BLaER1 treated with 17β-estradiol and CSF1 and Interleukin-3, amounts not matched to agents 10 nM and 100 nM (cell line): ENCODE measurements around the gene KRT39.
"Not testable (repeated sequence)": the region's sequence is repeated elsewhere in the genome, so short reads cannot be mapped to it uniquely, and the experiment has no call there.

ENCODE experiments used
- H3K27ac ChIP-seq, 11 experiments: shearing (Covaris generic); formaldehyde crosslinking; 2 replicates each; pipeline ENCODE4 v1.8.1; 2022
- H3K27me3 ChIP-seq, 11 experiments: shearing (Covaris generic); formaldehyde crosslinking; 2 replicates each; pipeline ENCODE4 v1.8.1; 2022
- H3K36me3 ChIP-seq, 11 experiments: shearing (Covaris generic); formaldehyde crosslinking; 2 replicates each; pipeline ENCODE4 v1.8.1; 2022
- H3K4me1 ChIP-seq, 10 experiments: shearing (Covaris generic); formaldehyde crosslinking; 2 replicates each; pipeline ENCODE4 v1.8.1; 2022
- H3K4me2 ChIP-seq, 11 experiments: shearing (Covaris generic); formaldehyde crosslinking; 2 replicates each; pipeline ENCODE4 v1.8.1; 2022
- H3K4me3 ChIP-seq, 10 experiments: shearing (Covaris generic); formaldehyde crosslinking; 2 replicates each; pipeline ENCODE4 v1.8.1; 2022
- H3K9ac ChIP-seq, 11 experiments: shearing (Covaris generic); formaldehyde crosslinking; 2 replicates each; pipeline ENCODE4 v1.8.1; 2022
- H3K9me3 ChIP-seq, 11 experiments: shearing (Covaris generic); formaldehyde crosslinking; replicated peaks in 1 of 11; 2 replicates each; pipeline ENCODE4 v1.8.1; 2022
- H4K20me1 ChIP-seq, 11 experiments: shearing (Covaris generic); formaldehyde crosslinking; 2 replicates each; pipeline ENCODE4 v1.8.1; 2022
- Cebpa-rat ChIP-seq, 11 experiments: shearing (Covaris generic); IDR thresholded peaks; 2 replicates each; pipeline ENCODE4 v1.8.1; 2022

Gene KRT39

GRCh38 chr17:40936976-40937375 lies 29.8 kb downstream of the KRT39 start:
- no peaks in the 10 kb centered on the region for H3K27me3 ChIP-seq
- no peaks in the 10 kb centered on the region for H4K20me1 ChIP-seq
- H3K27ac ChIP-seq: no peak overlapping the region
- TF ChIP-seq Cebpa-rat (IDR thresholded peaks at IDR 0.05): no peak
- no peaks in the 10 kb centered on the region for H3K36me3 ChIP-seq
- peaks cover 0 to 4% (median 0%) of the 10 kb centered on the region in 10 experiments; a peak in 1 of 20 replicates for H3K4me1 ChIP-seq
- H3K9ac ChIP-seq: no peak overlapping the region
- H3K9me3 ChIP-seq: no peaks in the 10 kb centered on the region
- H3K4me2 ChIP-seq: no peak overlapping the region
- no peak overlapping the region for H3K4me3 ChIP-seq

- Histone ChIP-seq H4K20me1 (no peaks in the 10 kb centered on the region), H3K9me3 (no peaks in the 10 kb centered on the region), H3K4me1 (peaks cover 0 to 4% (median 0%) of the 10 kb centered on the region in 10 experiments; a peak in 1 of 20 replicates), H3K4me3 (no peak overlapping the region), H3K9ac (no peak overlapping the region), H3K4me2 (no peak overlapping the region), H3K27me3 (no peaks in the 10 kb centered on the region), H3K27ac (no peak overlapping the region), H3K36me3 (no peaks in the 10 kb centered on the region)
- no peak for TF ChIP-seq Cebpa-rat (IDR thresholded peaks at IDR 0.05)
Measured at GRCh38 chr17:40936437-40936971, 30.2 kb downstream of the KRT39 start.

- Histone ChIP-seq H3K4me1 (peaks cover 0 to 4% (median 0%) of the 10 kb centered on the region in 10 experiments; a peak in 1 of 20 replicates), H3K27me3 (no peaks in the 10 kb centered on the region), H3K9ac (no peak overlapping the region), H3K4me2 (no peak overlapping the region), H4K20me1 (no peaks in the 10 kb centered on the region), H3K4me3 (no peak overlapping the region), H3K27ac (no peak overlapping the region), H3K36me3 (no peaks in the 10 kb centered on the region), H3K9me3 (no peaks in the 10 kb centered on the region)
- no peak for TF ChIP-seq Cebpa-rat (IDR thresholded peaks at IDR 0.05)
Measured at GRCh38 chr17:40935624-40936023, 31.1 kb downstream of the KRT39 start.

DNA sequence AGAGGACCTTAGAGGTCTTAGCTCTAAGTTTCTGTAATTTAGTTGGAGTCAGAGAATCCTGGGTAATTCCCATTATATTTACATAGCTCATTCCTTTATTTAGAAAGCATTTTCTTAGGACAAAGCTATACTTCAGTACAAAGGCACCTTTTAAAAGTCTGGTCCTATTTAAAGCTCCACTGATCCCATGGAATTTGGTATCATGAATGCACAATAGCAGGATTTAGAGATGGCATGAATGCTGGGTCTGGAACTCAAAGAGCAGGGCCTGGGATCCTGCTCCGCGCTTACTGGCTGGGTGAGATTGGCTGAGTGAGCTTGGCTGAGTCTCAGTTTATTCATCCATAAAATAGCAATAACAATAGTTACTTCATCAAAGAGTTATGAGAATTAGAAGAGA lies 34.1 kb downstream of the KRT39 start:
- Histone ChIP-seq H3K4me3 (no peak overlapping the region), H3K9me3 (no peaks in the 10 kb centered on the region)

DNA sequence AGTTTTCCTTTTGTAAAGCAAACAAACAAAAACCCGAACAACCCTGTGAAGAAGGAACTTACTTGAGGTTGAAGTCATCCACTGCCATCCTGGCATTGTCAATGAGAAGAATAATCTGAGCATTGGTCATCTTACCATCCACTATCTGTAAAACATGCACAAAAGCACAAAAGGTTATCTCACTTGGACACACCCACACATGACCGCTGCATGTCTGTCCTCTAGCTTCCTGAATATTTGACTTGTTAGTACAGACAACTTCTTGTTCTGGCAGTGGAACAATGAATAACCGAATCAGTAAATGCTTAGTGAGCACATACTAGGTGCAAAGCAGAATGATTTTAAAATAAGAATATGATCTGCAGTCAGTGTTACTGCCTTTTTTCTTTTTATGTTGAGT lies 35.4 kb downstream of the KRT39 start:
- no peaks in the 10 kb centered on the region for H3K36me3 ChIP-seq
- H3K27ac ChIP-seq: no peak overlapping the region
- H3K9ac ChIP-seq: no peak overlapping the region
- TF ChIP-seq Cebpa-rat (IDR thresholded peaks at IDR 0.05): no peak
- no peaks in the 10 kb centered on the region for H4K20me1 ChIP-seq
- H3K4me2 ChIP-seq: no peak overlapping the region
- no peaks in the 10 kb centered on the region for H3K27me3 ChIP-seq
- no peaks in the 10 kb centered on the region for H3K9me3 ChIP-seq
- no peak overlapping the region for H3K4me3 ChIP-seq
- H3K4me1 ChIP-seq: peaks cover 0 to under 1% (median 0%) of the 10 kb centered on the region in 10 experiments; a peak in 1 of 20 replicates

More for the DNA sequence above, 34.1 kb downstream of the KRT39 start:
- Histone ChIP-seq H3K27ac (no peak overlapping the region), H4K20me1 (no peaks in the 10 kb centered on the region), H3K4me1 (peaks cover 0 to 4% (median 0%) of the 10 kb centered on the region in 10 experiments; a peak in 1 of 20 replicates), H3K27me3 (no peaks in the 10 kb centered on the region), H3K36me3 (no peaks in the 10 kb centered on the region), H3K9ac (no peak overlapping the region), H3K4me2 (no peak overlapping the region)
- no peak for TF ChIP-seq Cebpa-rat (IDR thresholded peaks at IDR 0.05)

GRCh38 chr17:40926341-40926740 lies 40.4 kb downstream of the KRT39 start:
- Histone ChIP-seq H3K4me1 (peaks cover 0 to 20% (median 0%) of the 10 kb centered on the region in 10 experiments; a peak in 8 of 20 replicates), H3K9me3 (no peaks in the 10 kb centered on the region), H3K27me3 (no peaks in the 10 kb centered on the region), H3K4me2 (no peak overlapping the region), H4K20me1 (no peaks in the 10 kb centered on the region), H3K9ac (no peak overlapping the region), H3K27ac (no peak overlapping the region), H3K36me3 (no peaks in the 10 kb centered on the region), H3K4me3 (no peak overlapping the region)
- TF ChIP-seq Cebpa-rat (IDR thresholded peaks at IDR 0.05): no peak

DNA sequence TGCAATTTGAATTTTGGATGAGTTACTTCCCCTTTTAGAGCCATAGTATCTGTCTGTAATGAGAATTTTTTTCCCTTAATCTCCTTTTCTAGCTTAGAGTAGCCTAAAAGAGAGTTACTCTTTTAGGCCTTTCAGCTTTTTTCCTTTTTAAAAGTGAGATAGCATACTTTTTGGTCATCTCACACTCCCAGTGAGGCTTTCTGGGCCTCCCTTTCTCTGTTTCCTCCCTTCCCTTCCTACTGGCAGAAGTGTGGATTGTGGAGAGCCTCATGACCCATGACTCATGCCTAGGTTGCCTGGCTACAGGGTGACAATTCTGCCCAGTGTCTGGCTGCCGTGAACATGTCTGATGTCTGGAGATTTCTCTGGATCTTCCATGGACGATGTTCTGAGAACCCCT lies 44.5 kb downstream of the KRT39 start:
- peak overlapping the region in 3 of 11 experiments; percentile 1 to 58 (median 9); a peak in 3 of 22 replicates for H3K9ac ChIP-seq
- peak overlapping the region in 4 of 11 experiments; percentile 10 to 55 (median 45); a peak in 7 of 22 replicates for H3K4me2 ChIP-seq
- TF ChIP-seq Cebpa-rat (IDR thresholded peaks at IDR 0.05): no peak
- H3K27me3 ChIP-seq: no peaks in the 10 kb centered on the region
- H3K36me3 ChIP-seq: no peaks in the 10 kb centered on the region
- peaks cover 0 to 26% (median 0%) of the 10 kb centered on the region in 10 experiments; a peak in 8 of 20 replicates for H3K4me1 ChIP-seq
- H3K27ac ChIP-seq: peak overlapping the region in 5 of 11 experiments; percentile 37 to 86 (median 64); a peak in 10 of 22 replicates
- H3K9me3 ChIP-seq: no peaks in the 10 kb centered on the region
- H3K4me3 ChIP-seq: no peak overlapping the region
- H4K20me1 ChIP-seq: no peaks in the 10 kb centered on the region

DNA sequence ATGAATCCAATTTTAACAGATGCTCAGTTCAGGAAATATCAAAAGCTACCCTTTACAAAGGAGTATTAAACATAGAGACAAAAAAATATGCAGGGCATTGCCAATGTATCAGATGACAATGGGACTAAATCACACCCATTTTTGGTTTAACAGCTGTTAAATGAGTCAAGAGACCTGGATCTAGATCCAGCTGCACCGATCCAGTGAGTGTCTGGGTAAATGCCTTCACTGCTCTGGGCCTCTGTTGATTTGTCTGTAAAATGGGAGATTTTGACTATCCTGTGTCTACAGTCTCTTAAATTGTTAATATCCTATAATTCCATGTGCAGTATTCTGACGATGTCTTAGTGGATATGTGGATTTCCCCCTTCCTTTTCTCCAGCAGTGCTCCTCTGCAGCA lies 45.7 kb downstream of the KRT39 start:
- H3K4me3 ChIP-seq: no peak overlapping the region
- H4K20me1 ChIP-seq: no peaks in the 10 kb centered on the region
- peaks cover 0 to 37% (median 4%) of the 10 kb centered on the region in 10 experiments; a peak in 13 of 20 replicates for H3K4me1 ChIP-seq
- no peaks in the 10 kb centered on the region for H3K27me3 ChIP-seq
- TF ChIP-seq Cebpa-rat (IDR thresholded peaks at IDR 0.05): no peak
- H3K27ac ChIP-seq: no peak overlapping the region; a peak in 2 of 22 replicates
- no peak overlapping the region for H3K9ac ChIP-seq
- H3K36me3 ChIP-seq: no peaks in the 10 kb centered on the region
- H3K9me3 ChIP-seq: no peaks in the 10 kb centered on the region
- H3K4me2 ChIP-seq: no peak overlapping the region

DNA sequence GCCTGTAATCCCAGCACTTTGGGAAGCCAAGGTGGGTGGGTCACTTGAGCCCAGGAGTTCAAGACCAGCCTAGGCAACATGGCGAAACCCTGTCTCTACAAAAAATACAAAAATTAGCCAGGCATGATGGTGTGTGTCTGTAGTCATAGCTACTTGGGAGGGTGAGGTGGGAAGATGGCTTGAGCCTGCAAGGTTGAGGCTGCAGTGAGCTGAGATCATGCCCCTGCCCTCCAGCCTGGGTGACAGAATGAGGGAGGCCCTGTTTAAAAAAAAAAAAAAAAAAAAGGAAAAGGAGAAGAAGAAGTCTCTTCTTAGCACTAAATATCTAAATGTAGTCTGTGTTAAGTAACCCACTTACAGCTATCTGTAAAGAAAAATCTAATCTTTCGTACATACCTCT lies 49.6 kb downstream of the KRT39 start:
- H3K4me1 ChIP-seq: peaks cover 0 to 64% (median 31%) of the 10 kb centered on the region in 10 experiments; a peak in 15 of 20 replicates
- H3K27ac ChIP-seq, H4K20me1 ChIP-seq, H3K9ac ChIP-seq, H3K9me3 ChIP-seq, H3K27me3 ChIP-seq, H3K4me3 ChIP-seq, H3K36me3 ChIP-seq: not testable (repeated sequence)
- 0 out of 22 replicates have a peak overlapping the region, but pooled peaks of 2 of the 11 experiments have one; percentile 6 to 70 for H3K4me2 ChIP-seq

DNA sequence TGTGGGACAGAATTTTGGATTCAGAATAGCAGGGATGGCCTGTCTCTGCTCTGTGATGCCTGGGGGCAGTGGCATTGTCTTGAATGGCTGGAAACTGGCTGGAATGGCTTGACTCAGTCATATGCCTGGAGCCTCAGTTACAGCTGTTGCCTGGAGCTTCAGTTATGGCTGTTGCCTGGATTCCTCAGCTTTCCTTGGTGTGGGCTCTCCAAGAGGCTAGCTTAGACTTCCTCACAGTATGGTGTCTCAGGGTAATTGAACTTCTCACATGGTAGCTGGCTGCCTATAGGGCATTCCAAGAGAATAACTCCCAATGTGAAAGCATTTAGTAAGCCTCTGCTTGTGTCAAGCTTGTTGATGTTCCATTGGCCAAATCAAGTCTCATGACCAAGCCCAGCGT lies 50.4 kb downstream of the KRT39 start:
- H3K4me3 ChIP-seq: no peak overlapping the region
- H3K4me2 ChIP-seq: peak overlapping the region in 6 of 11 experiments; percentile 17 to 70 (median 54); a peak in 10 of 22 replicates
- no peaks in the 10 kb centered on the region for H3K36me3 ChIP-seq
- no peak overlapping the region for H3K9ac ChIP-seq
- H3K4me1 ChIP-seq: peaks cover 0 to 63% (median 33%) of the 10 kb centered on the region in 10 experiments; a peak in 15 of 20 replicates
- no peaks in the 10 kb centered on the region for H3K9me3 ChIP-seq
- no peaks in the 10 kb centered on the region for H4K20me1 ChIP-seq
- peak overlapping the region in 4 of 11 experiments; percentile 36 to 51 (median 48); a peak in 7 of 22 replicates for H3K27ac ChIP-seq
- H3K27me3 ChIP-seq: no peaks in the 10 kb centered on the region
- no peak for TF ChIP-seq Cebpa-rat (IDR thresholded peaks at IDR 0.05)
